ENCODE measurements around the gene PLCB1. TPM values are rescaled to one million over a fixed set of nuclear protein-coding genes. Genes with fewer than 3 reads are reported as not detected.

PLCB1 gene
- total and polyA plus RNA-seq, 2 experiments from 2014 or later = 14.9 to 20.7 TPM

DNA sequence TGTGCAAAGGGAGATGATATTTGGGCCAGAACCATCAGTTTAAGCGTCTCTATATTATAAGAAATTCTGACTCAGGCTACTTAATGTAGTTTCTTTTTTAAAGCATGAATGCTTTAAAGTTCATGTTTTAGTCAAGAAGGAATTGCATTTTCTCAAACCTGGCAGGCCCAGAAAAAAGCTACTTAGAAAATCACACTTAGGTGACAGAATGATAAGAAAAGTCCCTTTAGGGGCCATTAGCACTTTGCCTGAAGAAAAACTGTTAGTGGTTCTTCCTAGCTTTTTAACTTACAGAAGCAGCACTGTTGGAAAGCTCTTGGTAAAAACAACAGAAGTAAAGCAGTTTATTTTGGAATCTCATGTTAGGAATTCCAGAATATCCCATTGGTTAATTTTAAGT is 387.8 kb downstream of the PLCB1 start (continued):
- TF ChIP-seq EZH2phosphoT487 (IDR thresholded peaks at IDR 0.05; ENCODE audit: unreplicated experiment) (no peak), ETS1 (IDR thresholded peaks at IDR 0.05) (no peak)

DNA sequence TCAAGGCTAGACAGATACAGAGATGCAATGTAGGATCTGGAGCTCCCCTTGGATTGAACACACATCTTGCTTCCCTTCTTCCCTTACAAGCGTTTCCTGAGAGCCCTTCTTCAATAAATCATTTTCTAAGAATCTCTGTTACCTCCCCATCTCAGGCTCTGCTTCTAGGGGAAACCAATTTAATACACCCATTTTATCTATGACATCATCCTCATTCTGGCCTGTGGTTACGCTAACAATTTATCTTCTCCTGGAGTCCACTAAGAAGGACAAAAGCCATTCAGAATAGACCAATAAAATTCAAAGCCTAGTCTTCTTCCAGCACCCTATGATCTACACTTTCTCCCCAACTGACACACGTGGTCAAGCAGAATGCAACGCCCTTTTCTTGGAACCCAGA is 390.1 kb downstream of the PLCB1 start:
- Histone ChIP-seq H4K20me1 (replicated peaks; ENCODE audit: insufficient read depth) (no peaks in the 10 kb centered on the region), H3F3A (replicated peaks; ENCODE audit: low read depth) (no peaks in the 10 kb centered on the region), H3K4me2 (no peak overlapping the region), H3K4me1 (ENCODE audit: insufficient read depth) (peaks cover 23% of the 10 kb centered on the region), H3K4me3 (no peak overlapping the region), H3K36me3 (ENCODE audit: insufficient read depth) (no peaks in the 10 kb centered on the region), H3K79me2 (replicated peaks; ENCODE audit: insufficient read depth) (no peaks in the 10 kb centered on the region), H2AFZ (no peak overlapping the region), H3K9me2 (ENCODE audit: insufficient read depth) (no peaks in the 10 kb centered on the region), H3K27me3 (ENCODE audit: insufficient read depth) (no peaks in the 10 kb centered on the region), H3K27ac (ENCODE audit: low read depth) (no peak overlapping the region)
- TF ChIP-seq CREB1 (CRISPR knock-in tag; IDR thresholded peaks at IDR 0.05; ENCODE audit: low read depth) (no peak), ZNF331 (CRISPR knock-in tag; IDR thresholded peaks at IDR 0.05; ENCODE audit: low read depth) (no peak), JUNB (IDR thresholded peaks at IDR 0.05; ENCODE audit: unreplicated experiment) (no peak), EZH2phosphoT487 (IDR thresholded peaks at IDR 0.05; ENCODE audit: unreplicated experiment) (no peak), EZH2 (IDR thresholded peaks at IDR 0.05; ENCODE audit: low read depth, unreplicated experiment) (no peak)
- TF ChIP-seq, protein P1, sequence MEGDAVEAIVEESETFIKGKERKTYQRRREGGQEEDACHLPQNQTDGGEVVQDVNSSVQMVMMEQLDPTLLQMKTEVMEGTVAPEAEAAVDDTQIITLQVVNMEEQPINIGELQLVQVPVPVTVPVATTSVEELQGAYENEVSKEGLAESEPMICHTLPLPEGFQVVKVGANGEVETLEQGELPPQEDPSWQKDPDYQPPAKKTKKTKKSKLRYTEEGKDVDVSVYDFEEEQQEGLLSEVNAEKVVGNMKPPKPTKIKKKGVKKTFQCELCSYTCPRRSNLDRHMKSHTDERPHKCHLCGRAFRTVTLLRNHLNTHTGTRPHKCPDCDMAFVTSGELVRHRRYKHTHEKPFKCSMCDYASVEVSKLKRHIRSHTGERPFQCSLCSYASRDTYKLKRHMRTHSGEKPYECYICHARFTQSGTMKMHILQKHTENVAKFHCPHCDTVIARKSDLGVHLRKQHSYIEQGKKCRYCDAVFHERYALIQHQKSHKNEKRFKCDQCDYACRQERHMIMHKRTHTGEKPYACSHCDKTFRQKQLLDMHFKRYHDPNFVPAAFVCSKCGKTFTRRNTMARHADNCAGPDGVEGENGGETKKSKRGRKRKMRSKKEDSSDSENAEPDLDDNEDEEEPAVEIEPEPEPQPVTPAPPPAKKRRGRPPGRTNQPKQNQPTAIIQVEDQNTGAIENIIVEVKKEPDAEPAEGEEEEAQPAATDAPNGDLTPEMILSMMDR (conservative IDR thresholded peaks at IDR 0.05; ENCODE audit: low read depth in 2 of 2) = no peak
- no peak for DNase-seq (ENCODE audit: low spot score)
- Mint-ChIP-seq H3K4me3 (no peak overlapping the region), H3K27me3 (ENCODE audit: insufficient read depth, low read depth, poor library complexity) (no peaks in the 10 kb centered on the region), H3K36me3 (ENCODE audit: low read depth) (no peaks in the 10 kb centered on the region), H3K27ac (no peak overlapping the region), H3K4me1 (peaks cover 20% of the 10 kb centered on the region), H3K9me3 (no peaks in the 10 kb centered on the region)
- no peak for ATAC-seq

DNA sequence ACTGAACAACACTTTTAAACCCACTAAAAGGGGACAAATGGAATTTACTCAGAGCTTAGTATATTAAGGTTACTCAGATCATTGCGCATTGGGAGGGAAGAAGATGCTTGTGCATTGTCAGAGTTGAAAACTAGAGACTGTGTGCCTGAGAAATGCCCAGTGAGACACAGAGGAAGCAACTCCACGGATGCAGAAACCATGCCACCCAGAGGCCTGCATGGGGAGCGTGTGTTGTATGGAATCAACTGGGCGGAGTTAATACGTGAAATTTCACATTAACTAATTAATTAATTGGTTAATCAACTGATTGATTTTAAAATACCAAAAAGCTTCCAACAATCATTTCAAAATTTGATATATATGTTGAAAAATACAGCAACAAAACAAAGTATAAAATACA is 391.6 kb downstream of the PLCB1 start:
- Histone ChIP-seq H3K27me3 (ENCODE audit: insufficient read depth) (no peaks in the 10 kb centered on the region), H3K4me1 (ENCODE audit: insufficient read depth) (peaks cover 20% of the 10 kb centered on the region), H3K27ac (ENCODE audit: low read depth) (no peak overlapping the region), H3K36me3 (ENCODE audit: insufficient read depth) (no peaks in the 10 kb centered on the region), H3K9me2 (ENCODE audit: insufficient read depth) (no peaks in the 10 kb centered on the region), H4K20me1 (replicated peaks; ENCODE audit: insufficient read depth) (no peaks in the 10 kb centered on the region), H3F3A (replicated peaks; ENCODE audit: low read depth) (no peaks in the 10 kb centered on the region), H2AFZ (no peak overlapping the region), H3K4me3 (no peak overlapping the region), H3K4me2 (no peak overlapping the region), H3K79me2 (replicated peaks; ENCODE audit: insufficient read depth) (no peaks in the 10 kb centered on the region)
- H3K27me3 Mint-ChIP-seq (ENCODE audit: insufficient read depth, low read depth, poor library complexity) = no peaks in the 10 kb centered on the region
- H3K4me3 Mint-ChIP-seq = no peak overlapping the region
- no peaks in the 10 kb centered on the region for H3K36me3 Mint-ChIP-seq (ENCODE audit: low read depth)
- H3K4me1 Mint-ChIP-seq = peaks cover 20% of the 10 kb centered on the region
- DNase-seq (ENCODE audit: low spot score) = peak; percentile 35
- TF ChIP-seq EZH2phosphoT487 (IDR thresholded peaks at IDR 0.05; ENCODE audit: unreplicated experiment) (no peak), ETS1 (IDR thresholded peaks at IDR 0.05) (no peak), JUNB (IDR thresholded peaks at IDR 0.05; ENCODE audit: unreplicated experiment) (no peak)
- TF ChIP-seq, protein P1 (conservative IDR thresholded peaks at IDR 0.05; ENCODE audit: low read depth in 2 of 2) = peak; percentile 33 to 58; a peak in 2 of 4 replicates
- 0 out of 2 replicates have a peak overlapping the region, but pooled peaks have one; percentile 30 for H3K27ac Mint-ChIP-seq
- no peaks in the 10 kb centered on the region for H3K9me3 Mint-ChIP-seq
- ATAC-seq = peak; percentile 77
